Stimulated activated CD4-positive, alpha-beta T cell treated with anti-CD3 and anti-CD28 coated beads, TNF-alpha, amount 100 ng/mL, for 24 hours (primary cell): ENCODE results near the gene SLC35F6.
A peak's percentile ranks its signal among the peaks of the same experiment; 100 is the strongest.
"Not testable (repeated sequence)": the region's sequence is repeated elsewhere in the genome, so short reads cannot be mapped to it uniquely, and the experiment has no call there.

Experiments used
- DNase-seq, 3 experiments: peaks; one replicate each; pipeline ENCODE4 v3.0.0-alpha.2; 2020; ENCODE audit warnings: low read depth in 3 of 3

SLC35F6 gene

DNA sequence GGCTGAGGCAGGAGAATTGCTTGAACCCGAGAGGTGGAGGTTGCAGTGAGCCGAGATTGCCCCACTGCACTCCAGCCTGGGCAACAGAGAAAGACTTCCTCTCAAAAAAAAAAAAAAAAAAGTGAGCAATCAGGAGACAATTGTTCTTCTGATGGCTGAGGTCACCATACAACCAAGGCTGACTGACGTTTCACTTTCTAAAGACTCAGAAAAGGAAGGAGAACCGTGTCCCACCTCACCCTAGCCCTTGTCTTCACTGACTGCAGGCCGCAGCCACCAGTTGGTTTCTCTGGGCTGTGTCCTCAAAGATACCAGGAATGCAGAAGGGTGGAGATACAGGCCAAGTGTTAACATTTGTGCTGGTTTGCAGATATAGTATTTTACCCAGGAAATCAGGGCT is 7.7 kb upstream of the SLC35F6 start:
- no peak for DNase-seq

DNA sequence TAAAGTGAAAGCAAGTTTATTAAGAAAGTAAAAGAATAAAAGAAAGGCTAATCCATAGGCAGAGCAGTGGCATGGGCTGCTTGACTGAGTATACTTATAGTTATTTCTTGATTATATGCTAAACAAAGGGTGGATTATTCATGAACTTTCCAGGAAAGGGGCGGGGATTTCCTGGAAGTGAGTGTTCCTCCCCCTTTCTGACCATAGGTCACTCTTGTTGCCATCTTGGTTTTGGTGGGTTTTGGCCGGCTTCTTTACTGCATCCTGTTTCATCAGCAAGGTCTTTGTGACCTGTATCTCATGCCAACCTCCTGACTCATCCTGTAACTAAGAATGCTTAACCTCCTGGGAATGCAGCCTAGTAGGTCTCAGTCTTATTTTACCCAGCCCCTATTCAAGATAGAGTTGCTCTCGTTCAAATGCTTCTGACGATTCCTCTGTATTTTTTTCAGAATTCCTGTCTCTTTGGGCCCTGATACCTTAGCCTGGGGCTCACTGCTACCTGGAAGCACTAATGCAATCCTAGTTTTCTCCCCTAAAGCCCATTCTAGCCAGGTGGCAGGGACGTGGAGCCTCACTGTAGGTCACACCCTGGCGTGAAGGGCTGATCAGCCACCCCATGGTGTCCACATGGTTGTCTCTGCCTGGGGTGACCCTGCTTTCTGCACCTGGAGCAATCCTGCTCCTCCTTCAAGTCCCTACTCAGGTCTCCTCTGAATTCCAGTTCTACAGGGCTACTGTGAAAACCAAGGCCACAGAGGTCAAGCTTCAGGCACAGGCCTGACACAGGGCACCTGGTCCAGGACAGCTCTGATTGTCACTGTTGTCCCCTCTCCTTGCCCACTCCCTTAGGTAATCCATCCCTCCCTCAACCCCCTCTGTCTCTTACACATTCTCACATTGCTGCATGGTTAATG is 6.0 kb upstream of the SLC35F6 start:
- DNase-seq, result no peak

DNA sequence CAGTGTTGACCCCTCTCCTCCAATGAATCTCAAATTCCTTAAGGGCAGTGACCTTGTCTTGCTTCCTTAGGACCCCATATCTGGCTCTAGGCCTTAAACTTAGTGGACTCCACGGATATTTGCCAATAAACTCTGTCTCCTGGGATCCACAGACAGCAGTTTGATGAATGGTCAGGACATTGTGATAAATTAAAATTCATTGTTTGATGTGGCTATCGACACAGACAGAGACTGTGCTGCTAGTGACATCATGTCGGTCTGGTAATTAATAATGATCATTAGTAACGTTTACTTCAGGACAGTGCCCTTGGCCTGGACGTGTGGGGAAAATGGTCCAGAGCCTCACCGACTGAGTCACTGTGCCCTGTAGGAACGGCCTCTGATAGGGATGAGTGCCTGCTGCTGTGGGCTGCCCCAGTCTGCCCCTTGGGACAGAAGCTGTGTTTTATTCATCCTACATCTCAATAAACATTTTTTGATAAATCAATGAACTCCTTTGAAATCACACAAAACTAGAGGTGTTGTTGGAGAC is 5.2 kb upstream of the SLC35F6 start:
- no peak for DNase-seq

DNA sequence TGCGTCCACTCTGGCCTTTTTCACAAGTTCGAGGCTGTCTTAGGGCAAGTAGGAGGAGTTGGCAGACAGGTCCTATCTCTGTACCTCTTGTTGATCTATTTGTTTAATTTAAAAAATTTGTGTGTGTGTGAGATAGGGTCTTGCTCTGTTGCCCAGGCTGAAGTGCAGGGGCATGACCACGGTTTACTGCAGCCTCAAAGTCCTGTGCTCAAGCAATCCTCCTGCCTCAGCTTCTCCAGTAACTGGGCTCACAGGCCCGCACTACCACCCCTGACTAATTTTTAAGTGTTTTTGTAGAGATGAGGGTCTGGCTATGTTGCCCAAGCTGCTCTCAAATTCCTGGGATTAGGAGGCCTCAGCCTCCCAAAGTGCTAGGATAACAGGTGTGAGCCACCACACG is 4.2 kb upstream of the SLC35F6 start:
- DNase-seq, result no peak

DNA sequence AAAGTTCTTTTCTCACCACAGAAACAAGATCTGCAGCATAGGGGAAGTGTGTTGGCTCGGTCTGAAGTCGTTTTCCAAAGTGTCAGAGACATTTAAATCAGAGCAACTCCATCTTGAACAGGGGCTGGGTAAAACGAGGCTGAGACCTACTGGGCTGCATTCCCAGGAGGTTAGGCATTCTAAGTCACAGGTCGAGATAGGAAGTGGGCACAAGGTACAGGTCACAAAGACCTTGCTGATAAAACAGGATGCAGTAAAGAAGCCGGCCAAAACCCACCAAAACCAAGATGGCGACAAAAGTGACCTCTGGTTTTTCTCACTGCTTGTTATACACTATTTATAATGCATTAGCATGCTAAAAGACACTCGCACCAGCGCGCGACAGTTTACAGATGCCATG is 3.1 kb upstream of the SLC35F6 start:
- DNase-seq, result not testable (repeated sequence)

DNA sequence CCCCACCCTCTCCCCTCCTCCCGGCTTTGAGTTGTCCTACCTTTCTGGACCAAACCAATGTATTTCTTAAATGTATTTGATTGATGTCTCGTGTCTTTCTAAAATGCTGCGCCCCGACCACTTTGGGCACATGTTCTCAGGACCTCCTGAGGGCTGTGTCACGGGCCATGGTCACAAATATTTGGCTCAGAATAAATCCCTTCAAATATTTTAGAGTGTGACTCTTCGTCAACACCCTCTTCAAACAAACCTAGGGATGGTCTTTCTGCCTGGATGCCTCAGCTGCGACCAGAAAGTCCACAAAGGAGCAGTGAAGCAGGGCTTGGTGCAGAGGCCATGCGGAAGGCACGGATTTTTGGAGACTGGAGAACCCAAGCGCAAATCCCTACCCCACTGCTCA is 1.1 kb upstream of the SLC35F6 start:
- no peak for DNase-seq

DNA sequence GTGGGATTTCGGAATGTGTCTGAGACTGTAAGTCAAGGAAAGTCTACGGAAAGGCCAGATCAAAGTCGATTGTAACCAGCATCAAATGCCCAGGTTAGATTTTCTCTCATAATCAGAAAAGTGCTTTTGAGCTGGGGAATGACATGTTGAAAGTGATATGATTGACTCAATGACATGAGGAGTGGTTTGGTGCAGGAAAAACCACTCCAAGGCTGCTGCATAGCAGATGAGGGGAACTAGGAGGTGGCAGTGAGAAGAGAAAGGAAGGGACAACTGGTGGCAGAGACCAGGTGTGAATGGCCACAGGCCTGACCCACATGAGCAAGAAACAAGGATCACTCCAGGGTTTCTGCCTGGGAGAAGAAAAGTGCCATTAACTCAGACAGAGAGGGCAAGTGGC is 822 bp downstream of the SLC35F6 start:
- no peak for DNase-seq

DNA sequence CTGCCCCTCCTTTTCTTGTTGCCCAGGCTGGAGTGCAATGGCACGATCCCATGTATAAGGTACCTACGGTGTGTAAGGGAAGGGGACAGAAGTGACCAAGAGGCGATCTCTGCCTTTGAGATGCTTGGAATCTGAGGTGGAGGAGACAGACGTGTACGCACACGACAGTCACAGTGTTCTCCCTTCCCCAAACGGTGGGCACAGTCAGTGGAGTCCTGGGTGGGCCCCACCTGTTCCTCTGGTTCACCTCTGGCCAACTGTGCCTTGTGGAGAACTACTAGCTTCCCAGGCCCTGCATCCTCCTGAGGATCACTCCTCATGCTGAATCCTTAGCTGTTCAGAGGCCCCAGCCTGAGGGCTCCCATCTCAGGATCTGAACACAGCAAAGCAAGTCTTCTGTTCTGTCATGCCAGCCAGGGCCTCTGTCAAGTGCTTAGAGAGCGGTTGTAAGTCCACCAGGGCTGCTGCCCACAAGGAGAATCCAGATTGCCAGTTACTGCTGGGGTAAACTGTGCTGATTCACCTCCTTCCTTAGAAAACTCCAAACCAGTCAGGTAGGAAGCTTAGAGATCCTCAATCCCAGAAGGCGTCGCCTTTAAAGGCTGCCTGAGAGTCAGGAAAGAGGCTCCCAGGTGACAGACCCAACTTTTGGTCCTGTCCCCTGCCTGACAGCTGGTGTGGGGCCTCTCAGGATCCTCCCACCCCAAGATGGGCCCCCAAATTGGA is 1.6 kb downstream of the SLC35F6 start:
- DNase-seq, result no peak

DNA sequence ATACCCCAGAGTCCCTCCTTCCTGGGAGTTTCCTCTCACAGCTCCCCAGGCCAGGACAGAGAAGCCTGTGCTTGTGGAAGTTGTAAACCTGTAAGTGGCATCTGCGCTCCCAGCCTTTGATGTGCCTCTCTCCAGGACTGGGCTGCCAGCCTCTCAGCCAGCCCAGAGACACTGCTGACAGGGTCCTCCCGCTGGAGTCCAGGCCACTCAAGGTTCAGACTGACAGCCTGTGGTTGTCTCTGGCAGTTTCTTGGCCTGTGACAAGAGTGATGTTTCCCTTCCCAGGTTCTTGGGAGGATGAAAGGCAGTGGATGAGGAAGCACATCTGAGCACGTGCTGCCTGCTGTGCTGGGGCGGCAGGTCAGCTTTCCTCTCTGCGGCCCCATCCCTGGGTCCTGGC is 3.0 kb downstream of the SLC35F6 start:
- DNase-seq, result no peak

DNA sequence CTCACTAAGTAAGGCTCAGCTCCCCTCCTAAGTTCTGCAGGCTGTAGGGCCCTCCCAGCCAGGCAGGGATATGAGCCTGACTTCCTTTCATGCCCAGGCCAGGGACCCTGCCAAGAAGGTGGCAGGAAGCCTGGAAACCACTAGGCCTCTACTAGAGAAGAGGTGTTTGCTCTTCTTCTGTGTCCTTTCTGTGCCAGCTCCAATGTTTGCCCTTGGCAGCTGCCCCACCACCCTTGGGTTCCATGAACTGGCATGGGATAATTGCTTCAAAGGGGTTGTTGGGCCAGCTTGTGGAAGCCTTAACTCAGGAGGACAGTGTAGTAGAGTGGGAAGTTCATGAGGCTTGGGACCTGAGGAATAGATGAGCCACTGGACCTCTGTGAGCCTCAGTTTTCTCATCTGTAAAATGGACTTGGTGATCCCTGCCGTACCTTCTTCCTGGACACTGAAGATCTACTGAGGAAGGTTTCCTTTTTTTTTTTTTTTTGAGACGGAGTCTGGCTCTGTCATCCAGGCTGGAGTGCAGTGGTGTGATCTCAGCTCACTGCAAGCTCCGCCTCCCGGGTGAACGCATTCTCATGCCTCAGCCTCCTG is 3.9 kb downstream of the SLC35F6 start:
- DNase-seq, result no peak

DNA sequence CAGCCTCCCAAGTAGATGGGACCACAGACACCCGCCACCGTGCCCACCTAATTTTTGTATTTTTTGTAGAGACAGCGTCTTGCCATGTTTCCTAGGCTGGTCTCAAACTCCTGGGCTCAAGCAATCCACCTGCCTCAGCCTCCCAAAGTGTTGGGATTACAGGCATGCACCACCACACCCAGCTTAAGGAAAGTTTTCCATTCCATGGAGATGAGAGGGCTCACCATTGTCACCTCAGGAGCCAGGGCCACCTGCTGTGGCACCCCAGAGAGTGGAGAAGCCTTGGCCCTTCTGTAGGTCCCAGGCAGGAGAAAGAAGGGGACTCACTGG is 4.6 kb downstream of the SLC35F6 start:
- no peak for DNase-seq

DNA sequence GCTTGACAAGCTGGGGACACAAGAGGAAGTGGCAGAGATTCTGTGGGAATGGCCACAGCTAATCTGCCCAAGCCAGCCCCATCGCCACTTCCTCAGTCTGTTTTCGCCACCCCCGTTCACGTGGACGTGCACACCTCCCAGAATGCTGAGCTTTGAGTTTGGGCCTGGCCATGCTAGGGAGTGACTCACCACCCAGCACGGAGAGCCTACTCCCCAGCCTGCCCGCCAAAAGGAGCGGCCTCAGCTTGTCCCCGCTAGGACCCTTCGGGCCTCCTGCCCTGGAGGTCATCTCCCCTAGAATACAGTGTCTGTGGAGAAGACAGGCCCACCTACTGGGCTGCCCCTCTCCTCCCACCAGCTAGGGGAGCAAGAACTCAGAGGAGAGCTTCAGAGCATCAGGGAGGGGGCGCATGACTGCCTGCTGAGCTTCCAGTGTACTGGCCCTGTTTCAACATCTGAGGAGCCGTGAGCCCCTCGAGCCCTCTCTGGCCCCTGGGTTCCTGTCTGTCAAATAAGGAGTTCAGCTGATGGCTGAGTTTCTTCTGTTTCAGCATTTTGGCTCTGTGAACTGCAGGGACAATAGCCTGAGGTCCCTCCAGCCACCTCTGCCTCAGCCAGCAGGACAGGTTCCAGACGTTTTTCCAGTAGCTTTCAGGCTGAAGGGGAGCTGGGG is 5.1 kb downstream of the SLC35F6 start:
- DNase-seq, result no peak

DNA sequence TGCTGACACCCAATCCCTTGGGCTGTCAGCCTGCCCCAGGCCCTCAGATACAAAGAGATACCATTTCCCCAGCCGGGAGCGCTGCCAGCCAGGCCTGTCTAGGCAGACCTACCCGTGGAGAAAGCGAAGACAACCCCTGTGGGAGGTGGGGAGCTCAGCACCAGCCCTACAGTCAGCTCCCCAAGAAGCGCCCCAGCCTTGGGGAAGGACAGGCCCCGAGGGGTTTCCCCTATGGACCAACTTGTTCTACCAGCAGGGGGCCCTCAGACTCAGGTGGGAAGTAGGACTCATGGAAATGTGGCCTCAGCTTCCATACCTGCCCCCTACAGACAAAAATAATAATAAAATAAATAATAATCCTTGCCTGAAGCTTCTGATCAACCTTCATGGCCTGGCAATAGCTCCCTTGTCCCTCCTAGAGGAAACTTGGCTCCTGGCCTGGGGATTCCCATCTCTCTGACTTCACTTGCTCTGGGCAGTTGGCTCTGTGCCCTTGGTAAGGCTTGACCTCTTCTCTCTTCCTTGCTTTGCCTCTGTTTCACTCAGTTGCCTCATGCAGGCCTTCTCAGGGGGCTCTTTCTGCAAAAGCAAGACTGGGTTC is 7.0 kb downstream of the SLC35F6 start:
- peak in 1 of 3 experiments; percentile 32 for DNase-seq

DNA sequence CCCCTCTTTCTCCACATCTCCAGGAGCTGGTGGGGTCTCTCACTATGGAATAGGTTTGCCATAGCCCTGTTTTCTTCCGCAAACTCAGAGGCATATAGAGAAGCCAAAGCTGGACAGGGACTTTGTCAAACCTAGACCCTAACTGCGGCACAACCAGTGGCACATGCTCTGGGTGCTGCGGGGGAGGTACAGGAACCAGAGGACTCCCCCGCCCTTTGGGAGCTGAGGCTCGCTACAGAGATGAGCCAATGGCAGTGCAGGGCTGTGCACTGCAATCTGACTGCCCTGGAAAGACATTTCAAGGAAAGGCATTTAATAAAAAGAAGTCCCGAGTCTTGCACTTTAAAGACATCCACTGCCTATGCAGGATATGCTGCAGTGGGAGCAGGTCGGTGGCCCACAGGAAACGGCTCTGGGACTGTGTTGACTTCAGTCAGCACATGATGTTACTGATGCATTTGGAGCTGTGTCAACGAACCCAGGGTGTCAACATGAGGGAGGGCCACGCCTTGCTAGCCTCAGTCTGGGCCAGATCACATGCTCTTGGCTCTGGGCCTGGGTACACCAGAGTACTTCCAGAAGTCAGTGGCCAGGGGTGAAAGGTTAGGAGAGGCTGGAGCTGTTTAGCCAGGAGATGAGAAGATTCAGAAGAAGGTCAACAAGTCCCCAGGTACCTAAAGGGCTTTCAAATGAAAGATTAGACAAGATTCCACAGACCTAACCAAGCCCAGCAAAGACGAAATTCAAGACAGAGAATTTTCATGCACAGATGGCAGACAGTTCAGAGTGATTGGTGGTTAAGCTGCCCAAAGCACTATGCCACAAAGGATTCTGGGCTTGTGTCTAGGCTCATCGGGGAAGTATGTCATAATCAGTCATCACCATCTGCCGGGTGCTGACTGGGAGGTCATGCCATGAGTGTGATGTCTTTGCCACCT is 8.2 kb downstream of the SLC35F6 start:
- DNase-seq, result no peak

DNA sequence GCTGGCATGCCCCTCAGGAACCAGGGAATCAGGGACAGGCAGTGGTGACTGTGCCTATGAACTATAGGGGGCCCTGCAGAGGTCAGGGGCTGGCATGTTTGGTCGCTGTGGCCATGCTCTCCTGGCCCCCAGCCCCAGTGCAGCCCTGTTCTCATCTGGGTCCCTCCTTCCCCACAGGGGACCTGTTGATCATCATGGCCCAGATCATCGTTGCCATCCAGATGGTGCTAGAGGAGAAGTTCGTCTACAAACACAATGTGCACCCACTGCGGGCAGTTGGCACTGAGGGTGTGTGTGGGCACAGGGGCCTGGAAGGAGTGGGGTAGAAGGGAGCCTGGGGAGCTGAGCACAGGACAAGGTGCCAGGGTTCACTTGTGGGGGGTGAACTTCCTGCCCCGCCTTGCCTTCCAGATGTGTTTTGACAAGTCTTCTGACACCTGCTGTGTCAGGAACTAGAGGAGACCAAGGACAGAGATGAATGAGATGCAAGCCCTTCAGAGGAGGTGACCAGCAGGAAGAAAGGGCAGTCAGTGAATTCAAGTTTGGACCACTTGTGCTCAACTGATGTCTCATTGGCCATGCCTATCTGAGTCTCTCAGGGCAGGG is 12.2 kb downstream of the SLC35F6 start:
- no peak for DNase-seq

DNA sequence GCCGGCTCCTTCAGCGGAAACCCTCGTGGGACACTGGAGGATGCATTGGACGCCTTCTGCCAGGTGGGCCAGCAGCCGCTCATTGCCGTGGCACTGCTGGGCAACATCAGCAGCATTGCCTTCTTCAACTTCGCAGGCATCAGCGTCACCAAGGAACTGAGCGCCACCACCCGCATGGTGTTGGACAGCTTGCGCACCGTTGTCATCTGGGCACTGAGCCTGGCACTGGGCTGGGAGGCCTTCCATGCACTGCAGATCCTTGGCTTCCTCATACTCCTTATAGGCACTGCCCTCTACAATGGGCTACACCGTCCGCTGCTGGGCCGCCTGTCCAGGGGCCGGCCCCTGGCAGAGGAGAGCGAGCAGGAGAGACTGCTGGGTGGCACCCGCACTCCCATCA is 14.0 kb downstream of the SLC35F6 start:
- no peak for DNase-seq

DNA sequence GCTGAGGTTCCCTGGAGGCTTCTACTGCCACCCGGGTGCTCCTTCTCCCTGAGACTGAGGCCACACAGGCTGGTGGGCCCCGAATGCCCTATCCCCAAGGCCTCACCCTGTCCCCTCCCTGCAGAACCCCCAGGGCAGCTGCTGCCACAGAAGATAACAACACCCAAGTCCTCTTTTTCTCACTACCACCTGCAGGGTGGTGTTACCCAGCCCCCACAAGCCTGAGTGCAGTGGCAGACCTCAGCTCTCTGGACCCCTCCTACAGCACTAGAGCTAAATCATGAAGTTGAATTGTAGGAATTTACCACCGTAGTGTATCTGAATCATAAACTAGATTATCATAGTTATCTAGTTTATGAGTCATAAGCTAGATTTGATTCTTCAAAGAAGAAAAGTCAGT is 14.4 kb downstream of the SLC35F6 start:
- DNase-seq, result no peak

DNA sequence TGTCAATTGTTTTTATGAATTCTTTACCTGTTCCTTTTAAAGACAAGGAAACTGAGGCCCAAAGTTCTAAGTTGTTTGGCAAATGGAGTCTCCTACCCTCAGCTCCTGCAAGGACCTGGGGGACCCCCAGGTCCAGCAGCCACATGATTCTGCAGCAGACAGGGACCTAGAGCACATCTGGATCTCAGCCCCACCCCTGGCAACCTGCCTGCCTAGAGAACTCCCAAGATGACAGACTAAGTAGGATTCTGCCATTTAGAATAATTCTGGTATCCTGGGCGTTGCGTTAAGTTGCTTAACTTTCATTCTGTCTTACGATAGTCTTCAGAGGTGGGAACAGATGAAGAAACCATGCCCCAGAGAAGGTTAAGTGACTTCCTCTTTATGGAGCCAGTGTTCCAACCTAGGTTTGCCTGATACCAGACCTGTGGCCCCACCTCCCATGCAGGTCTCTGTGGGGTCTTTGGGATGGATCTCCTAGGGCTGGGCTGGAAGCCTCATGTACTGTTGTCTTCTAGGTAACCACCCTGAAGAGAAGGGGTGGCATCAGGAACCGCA is 16.2 kb downstream of the SLC35F6 start:
- no peak for DNase-seq

DNA sequence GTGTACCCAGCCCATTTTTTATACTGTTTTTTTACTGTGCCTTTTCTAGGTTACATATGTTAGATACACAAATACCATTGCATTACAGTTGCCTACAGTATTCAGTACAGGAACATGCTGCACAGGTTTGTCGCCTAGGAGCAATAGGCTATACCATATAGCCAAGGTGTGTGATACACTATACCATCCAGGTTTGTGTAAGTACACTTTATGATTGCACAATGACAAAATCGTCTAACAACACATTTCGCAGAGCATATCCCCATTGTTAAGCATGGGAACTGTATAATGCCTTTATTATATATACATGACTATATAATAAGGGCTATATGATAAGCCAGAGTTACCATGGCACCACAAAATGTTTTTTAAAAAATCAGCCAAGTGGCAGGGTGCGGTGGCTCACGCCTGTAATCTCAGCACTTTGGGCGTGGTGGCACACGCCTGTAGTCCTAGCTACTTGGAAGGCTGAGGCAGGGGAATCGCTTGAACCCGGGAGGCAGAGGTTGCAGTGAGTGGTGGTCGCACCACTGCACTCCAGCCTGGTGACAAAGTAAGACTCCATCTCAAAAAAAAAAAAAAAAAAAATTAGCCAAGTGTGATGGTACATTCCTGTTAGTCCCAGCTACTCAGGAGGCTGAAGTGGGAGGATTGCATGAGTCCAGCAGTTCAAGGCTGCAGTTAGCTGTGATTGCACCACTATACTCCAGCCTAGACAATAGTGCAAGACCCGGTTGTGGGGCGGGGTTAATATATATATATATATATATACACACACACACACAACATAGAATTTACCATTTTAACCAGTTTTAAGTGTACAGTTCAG is 19.0 kb downstream of the SLC35F6 start:
- no peak for DNase-seq
